D721Med (cell line): ENCODE data around the gene GKN2.

ENCODE experiments used
- DNase-seq: peaks from one replicate; pipeline ENCODE4 v3.0.0; 2011; ENCODE audit warnings: low spot score; ENCODE audit not compliant: insufficient read length
- FAIRE-seq: peaks from 2 replicates; lab custom pipeline; 2011; peaks lifted over from hg19 to GRCh38; lab: Jason Lieb, UNC
- CTCF ChIP-seq: IDR thresholded peaks from 2 replicates; pipeline ENCODE4 v1.5.1; 2012; ENCODE audit warnings: mild to moderate bottlenecking, control low read depth; ENCODE audit not compliant: insufficient read depth; ENCODE audit errors: missing control alignments

The GKN2 gene, protein sequence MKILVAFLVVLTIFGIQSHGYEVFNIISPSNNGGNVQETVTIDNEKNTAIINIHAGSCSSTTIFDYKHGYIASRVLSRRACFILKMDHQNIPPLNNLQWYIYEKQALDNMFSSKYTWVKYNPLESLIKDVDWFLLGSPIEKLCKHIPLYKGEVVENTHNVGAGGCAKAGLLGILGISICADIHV

GRCh38 chr2:68952887-68953521 is at the start of gene GKN2:
GKN2 (minus strand) TSS chr2:68952893; CDS start chr2:68952861, 32 bp downstream.
- FAIRE-seq (no peak), DNase-seq (no peak)
- no peak for TF ChIP-seq CTCF

GRCh38 chr2:69001879-69002278 is 49.2 kb upstream of the GKN2 start:
- no peak for DNase-seq
- FAIRE-seq = no peak
- TF ChIP-seq CTCF = no peak

GRCh38 chr2:68997401-68997800 is 44.7 kb upstream of the GKN2 start:
- FAIRE-seq (no peak), DNase-seq (no peak)

GRCh38 chr2:68995916-68996315 is 43.2 kb upstream of the GKN2 start:
- FAIRE-seq = no peak
- no peak for TF ChIP-seq CTCF
- DNase-seq = no peak

More at GRCh38 chr2:68997401-68997800, 44.7 kb upstream of the GKN2 start:
- TF ChIP-seq CTCF = no peak

DNA sequence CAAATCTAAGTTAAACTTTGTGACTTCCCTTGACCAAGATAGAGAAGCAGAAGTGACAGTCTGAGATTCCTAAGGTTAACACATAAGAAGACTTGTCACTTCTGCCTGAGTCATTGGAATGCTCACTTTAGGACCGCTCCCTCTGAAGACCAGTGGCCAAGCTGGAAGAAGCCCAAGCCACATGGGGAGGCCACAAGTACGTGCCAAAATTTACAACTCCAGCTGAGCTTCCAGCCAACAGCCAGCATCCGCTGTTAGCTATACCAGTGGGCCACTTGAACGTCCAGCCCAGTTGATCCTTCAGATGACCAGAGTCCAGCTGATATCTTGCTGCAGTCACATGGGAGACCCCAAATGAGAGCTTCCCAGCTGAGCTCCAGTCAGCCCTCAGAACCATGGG is 42.2 kb upstream of the GKN2 start:
- DNase-seq (no peak), FAIRE-seq (no peak)
- TF ChIP-seq CTCF = no peak

DNA sequence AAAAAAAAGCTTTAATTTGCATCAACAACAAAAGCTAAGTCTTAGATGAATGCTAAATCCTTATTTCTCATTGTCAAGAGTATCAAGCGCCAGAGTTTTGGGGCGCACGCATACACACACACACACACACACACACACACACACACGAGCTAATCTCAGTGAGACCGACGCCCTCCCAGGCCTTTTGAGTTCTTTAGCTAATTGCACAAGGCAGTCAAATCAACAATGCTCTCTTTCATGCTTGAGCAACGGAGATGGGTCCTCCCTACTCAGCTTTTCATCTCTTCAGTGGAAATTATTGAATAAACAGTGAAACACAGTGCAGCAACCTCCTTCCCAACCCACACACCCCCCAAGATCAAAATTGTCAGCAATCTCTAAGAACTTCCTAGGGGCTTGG is 41.0 kb upstream of the GKN2 start:
- FAIRE-seq (no peak), DNase-seq (no peak)
- TF ChIP-seq CTCF = no peak

DNA sequence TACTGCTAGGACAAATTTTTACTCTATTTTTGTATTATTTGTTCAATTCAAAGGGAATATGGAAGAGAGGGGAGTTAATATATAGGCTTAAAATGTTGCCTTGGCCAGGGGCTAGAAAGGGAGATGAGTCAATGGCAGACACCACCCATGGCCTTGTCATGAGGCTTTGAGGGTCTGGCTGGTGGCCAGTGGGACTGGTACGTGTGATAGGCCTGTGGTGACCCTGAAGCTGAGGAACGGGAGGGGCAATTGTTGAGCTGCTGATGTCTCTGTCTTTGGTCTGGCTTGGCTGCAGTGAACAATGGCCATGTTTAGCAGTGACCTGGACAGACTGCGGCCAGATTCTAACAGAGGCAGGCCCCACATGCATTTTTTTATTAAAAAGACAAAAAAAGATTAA is 40.2 kb upstream of the GKN2 start:
- no peak for TF ChIP-seq CTCF
- DNase-seq (no peak), FAIRE-seq (no peak)
